Heart right ventricle (tissue), 16 donors: ENCODE data around the gene MCOLN2. TPM values are rescaled to one million over a fixed set of nuclear protein-coding genes. Genes with fewer than 3 reads are reported as not detected.

Experiments used
- ATAC-seq, 8 donors: fragments of 200-7000 bp; cut with Tn5 transposase; one replicate each; pipeline ENCODE4 v1.9.1; 2020; ENCODE audit warnings: mild to moderate bottlenecking in 8 of 8, moderate library complexity in 8 of 8, moderate number of reproducible peaks in 1 of 8
- DNase-seq, 2 donors: peaks; one replicate each; pipeline ENCODE4 v3.0.0-alpha.2; 2020
- H3K27ac ChIP-seq, 10 donors: fragments of 200-600 bp; sonication (generic) in 2 of 10; one replicate each; pipeline versions ENCODE4 v1.5.0 to v1.8.0; 2020 to 2022; ENCODE audit warnings: mild to moderate bottlenecking in 3 of 10
- H3K27me3 ChIP-seq, 7 donors: fragments of 200-600 bp; one replicate each; pipeline ENCODE4 v1.8.0; 2021 to 2022; ENCODE audit warnings: mild to moderate bottlenecking in 2 of 7
- H3K36me3 ChIP-seq, 9 donors: fragments of 200-600 bp; sonication (generic) in 1 of 9; one replicate each; pipeline versions ENCODE4 v1.5.0 to v1.8.0; 2020 to 2022; ENCODE audit warnings: mild to moderate bottlenecking in 2 of 9
- H3K4me1 ChIP-seq, 9 donors: fragments of 200-600 bp; sonication (generic) in 1 of 9; one replicate each; pipeline versions ENCODE4 v1.5.0 to v1.8.0; 2020 to 2022; ENCODE audit warnings: mild to moderate bottlenecking in 4 of 9
- H3K4me3 ChIP-seq, 10 donors: fragments of 200-600 bp; sonication (generic) in 2 of 10; one replicate each; pipeline versions ENCODE4 v1.5.0 to v1.8.0; 2020 to 2022; ENCODE audit warnings: mild to moderate bottlenecking in 7 of 10, moderate library complexity in 2 of 10
- H3K9me3 ChIP-seq, 11 donors: fragments of 200-600 bp in 10 of 11; sonication (generic) in 2 of 11; one replicate each; pipeline versions ENCODE4 v1.5.0 to v1.8.0; 2013 to 2022; ENCODE audit warnings: mild to moderate bottlenecking in 2 of 11, control low read depth in 1 of 11, moderate library complexity in 1 of 11
- CTCF ChIP-seq, 9 donors: fragments of 200-600 bp; sonication (generic) in 2 of 9; IDR thresholded peaks; one replicate each; pipeline versions ENCODE4 v1.5.0 to v1.8.0; 2021 to 2022; ENCODE audit warnings: antibody characterized with exemption in 9 of 9, mild to moderate bottlenecking in 5 of 9, moderate library complexity in 1 of 9
- WGBS, 2 donors: extraction: QIAGEN DNeasy Blood & Tissue Kit; methylation state at CpG; one replicate each; pipeline ENCODE4 v1.1.7; 2013; ENCODE audit warnings: inconsistent platforms in 1 of 2; 5-methylcytosine and 5-hydroxymethylcytosine counted together
- intact Hi-C, 10 donors: fragments of 100-400 bp; cut with DNase I; formaldehyde crosslinking; loops; one replicate each; pipeline versions ENCODE4 v1.11.1 to v1.14.2; 2022
- polyA plus RNA-seq, 2 donors: library from polyadenylated mRNA; stranded (reverse); fragments of 200-250 nt; gene quantifications; one replicate each; pipeline ENCODE4 v1.2.3, GENCODE V29; 2013
- total RNA-seq, 10 donors: library from RNA; stranded (reverse); fragmentation: NEBNext Ultra II Directional in 3 of 10; extraction: Animal tissue kit (Norgen Biotek cat#: 25700) in 3 of 10; gene quantifications; one replicate each; pipeline versions ENCODE4 v1.2.1 to v1.2.4, GENCODE V29; 2021 to 2023
- donor health status: Arrhythmogenic right ventricular cardiomyopathy.
- donor health status: ischemic (EF 13 %, LVEDD 7.1; RV severe dilation, severe dysfunction).
- donor health status: healthy with polysubstance abuse.
- donor health status: DM: no; HTN: yes; CAD: no.
- donor health status: DM: no; HTN: no; CAD: no.
- donor health status: ischemic (EF 25% LVEDD 6.9; RV normal size, moderate dysfunction).
- donor health status: ischemic (EF 25% LVEDD 5.7; RV mildly dilated, moderate dysfunction).
- donor health status: healthy.
- donor health status: DM: yes; HTN: yes; CAD: no.
- donor health status: Ischemic cardiomyopathy.
- donor health status: ischemic (EF 35%, LVEDD 5.7; RV mildly dilated, moderate dysfunction).
- donor health status: nonischemic (EF 11% LVEDD 7.7; RV severe dilation, severe dysfunction).
- donor health status: DM: yes; HTN: yes; CAD: no.
- donor health status: PGD.
- donor health status: ischemic (EF 29% LVEDD 5.4; RV normal size, mild dysfunction).
- donor health status: nonischemic (EF 23%, LVEDD 6.1; RV moderate dilation, normal function).

MCOLN2 gene
- total and polyA plus RNA-seq, 12 donors: 0.01 to 2.0 (median 0.15) TPM; not detected in 6

- no peaks in the 10 kb centered on the region for H3K4me1 ChIP-seq
- intact Hi-C loops: no loop called here
- DNase-seq (no peak), ATAC-seq (no peak)
- H3K36me3 ChIP-seq: no peaks in the 10 kb centered on the region
- H3K27ac ChIP-seq: no peak overlapping the region
- no peak for TF ChIP-seq CTCF (IDR thresholded peaks at IDR 0.05)
- no peaks in the 10 kb centered on the region for H3K9me3 ChIP-seq
- no peaks in the 10 kb centered on the region for H3K27me3 ChIP-seq
- no peak overlapping the region for H3K4me3 ChIP-seq
Measured at GRCh38 chr1:85030536-85030935, 33.6 kb upstream of the MCOLN2 start.

- no peak overlapping the region for H3K27ac ChIP-seq
- no peaks in the 10 kb centered on the region for H3K4me1 ChIP-seq
- H3K36me3 ChIP-seq: no peaks in the 10 kb centered on the region
- H3K9me3 ChIP-seq: no peaks in the 10 kb centered on the region
- ATAC-seq (no peak), DNase-seq (no peak)
- intact Hi-C loops: loop anchor here in 7 of 10 donors (2.0 to 10.0 kb wide), 4 partner anchors 81 to 86 kb away; no protein-coding TSS in a partner anchor
- 82 to 86% methylated on average over 3 of the region's 3 CpGs for WGBS, 2 donors
- TF ChIP-seq CTCF (IDR thresholded peaks at IDR 0.05): no peak
- no peak overlapping the region for H3K4me3 ChIP-seq
- H3K27me3 ChIP-seq: no peaks in the 10 kb centered on the region
Measured at GRCh38 chr1:85028151-85028550, 31.2 kb upstream of the MCOLN2 start.

- peak in 4 of 9 donors; percentile 7 to 39 (median 24) for TF ChIP-seq CTCF (IDR thresholded peaks at IDR 0.05)
- Histone ChIP-seq H3K4me3 (no peak overlapping the region), H3K9me3 (no peaks in the 10 kb centered on the region), H3K27ac (peak overlapping the region in 1 of 10 donors; percentile 40), H3K4me1 (no peaks in the 10 kb centered on the region), H3K36me3 (no peaks in the 10 kb centered on the region), H3K27me3 (no peaks in the 10 kb centered on the region)
- intact Hi-C loops: loop anchor here in 7 of 10 donors (2.0 to 10.0 kb wide), 4 partner anchors 80 to 85 kb away; no protein-coding TSS in a partner anchor
- DNase-seq (no peak), ATAC-seq (peak in 6 of 8 donors; percentile 42 to 58 (median 54))
- 76 to 78% methylated on average over 5 of the region's 5 CpGs for WGBS, 2 donors
Measured at GRCh38 chr1:85027242-85027983, 30.5 kb upstream of the MCOLN2 start.

- Histone ChIP-seq H3K36me3 (no peaks in the 10 kb centered on the region), H3K27me3 (peaks cover 0 to 3% (median 0%) of the 10 kb centered on the region in 7 donors), H3K9me3 (no peaks in the 10 kb centered on the region), H3K27ac (no peak overlapping the region), H3K4me1 (no peaks in the 10 kb centered on the region), H3K4me3 (no peak overlapping the region)
- TF ChIP-seq CTCF (IDR thresholded peaks at IDR 0.05): no peak
- intact Hi-C loops: loop anchor here in 7 of 10 donors (2.0 to 10.0 kb wide), 4 partner anchors 79 to 84 kb away; no protein-coding TSS in a partner anchor
- 53 to 58% methylated on average over 1 of the region's 1 CpG for WGBS, 2 donors
- DNase-seq (no peak), ATAC-seq (no peak)
Measured at GRCh38 chr1:85025940-85026339, 29.0 kb upstream of the MCOLN2 start.
